ENCODE results near the gene NHP2.

Gene NHP2

DNA sequence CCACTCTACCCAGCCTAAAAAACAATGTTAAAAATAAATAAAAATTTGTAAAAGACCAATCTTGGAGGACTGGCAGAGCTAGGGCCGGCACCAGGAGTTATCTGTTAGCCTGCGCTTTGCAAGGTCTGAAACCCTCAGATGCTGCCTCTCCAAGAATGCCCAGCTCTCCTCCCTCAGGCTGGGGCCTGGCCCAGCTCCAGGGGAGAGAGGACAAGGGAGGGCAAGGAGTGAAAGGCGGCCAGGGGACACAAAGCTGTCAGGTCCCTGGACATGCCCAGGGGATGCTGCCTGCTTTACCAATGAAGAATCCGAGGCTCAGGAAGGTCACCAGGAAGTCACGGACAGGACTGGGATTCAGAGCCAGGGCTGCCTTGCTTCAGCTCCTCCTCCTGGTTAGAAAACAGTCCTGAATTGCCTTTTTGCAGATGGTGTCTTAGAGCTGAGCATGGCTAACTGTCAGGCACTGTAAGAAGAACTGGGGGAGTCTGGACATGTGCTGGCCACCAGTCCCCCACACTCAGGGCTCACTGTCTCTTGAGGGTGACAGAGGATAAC lies 45.9 kb downstream of the NHP2 start:
- Histone ChIP-seq H3K9me3 (ENCODE audit: insufficient read depth, low read length) (peaks cover 5% of the 10 kb centered on the region; the same call in 1 of the 2 replicates), H3K9ac (ENCODE audit: low read length) (no peak overlapping the region), H3K27me3 (ENCODE audit: low read depth, low read length) (peaks cover 11% of the 10 kb centered on the region), H3K79me2 (ENCODE audit: low read length) (no peaks in the 10 kb centered on the region), H3K4me1 (ENCODE audit: low read length) (peaks cover 28% of the 10 kb centered on the region), H3K36me3 (replicated peaks; ENCODE audit: low read depth, low read length) (no peaks in the 10 kb centered on the region), H4K20me1 (ENCODE audit: insufficient read depth, low read length) (no peaks in the 10 kb centered on the region), H2AFZ (ENCODE audit: low read depth, low read length) (no peak overlapping the region), H3K4me2 (ENCODE audit: low read length) (no peak overlapping the region), H3K4me3 (ENCODE audit: low read length) (no peak overlapping the region), H3K27ac (ENCODE audit: low read length) (no peak overlapping the region)
- TF ChIP-seq EZH2phosphoT487 (IDR thresholded peaks at IDR 0.05; ENCODE audit: low read depth), result no peak
- no peak for TF ChIP-seq CTCF (IDR thresholded peaks at IDR 0.05; ENCODE audit: low read depth, low read length)

DNA sequence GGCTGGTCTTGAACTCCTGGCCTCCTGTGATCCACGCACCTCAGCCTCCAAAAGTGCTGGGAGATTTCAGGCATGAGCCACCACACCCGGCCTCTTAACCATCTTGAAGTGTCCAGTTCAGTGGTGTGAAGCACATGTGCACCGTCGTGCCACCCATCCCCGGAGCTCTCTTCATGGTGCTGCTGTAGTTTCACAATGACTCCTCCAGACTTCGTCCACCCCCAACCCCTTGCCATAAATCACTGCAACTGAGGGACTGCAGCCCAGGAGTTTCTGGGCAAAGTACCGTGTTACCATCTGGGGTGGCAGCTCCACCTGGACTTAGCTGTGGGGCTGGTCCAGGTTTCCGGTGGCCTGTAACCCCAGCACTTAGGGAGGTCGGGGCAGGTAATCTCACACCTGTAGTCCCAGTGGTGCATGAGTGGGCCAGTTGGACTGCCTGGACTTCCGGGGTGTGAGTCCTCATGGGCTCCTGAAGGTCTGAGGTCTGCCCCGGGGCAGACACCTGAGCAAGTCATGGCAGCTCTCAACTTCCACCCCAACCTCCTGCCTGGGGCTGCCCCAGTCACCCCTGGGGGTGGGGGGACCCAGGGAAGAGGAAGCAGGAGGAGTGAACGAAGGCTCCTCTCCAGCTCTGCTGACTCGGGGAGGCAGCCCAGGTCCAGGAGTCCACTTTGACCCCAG lies 47.0 kb downstream of the NHP2 start:
- peak overlapping the region; percentile 20; the same call in 1 of the 2 replicates for H3K9ac ChIP-seq (ENCODE audit: low read length)
- no peaks in the 10 kb centered on the region for H4K20me1 ChIP-seq (ENCODE audit: insufficient read depth, low read length)
- H3K9me3 ChIP-seq (ENCODE audit: insufficient read depth, low read length), result no peaks in the 10 kb centered on the region
- TF ChIP-seq CTCF (IDR thresholded peaks at IDR 0.05; ENCODE audit: low read depth, low read length) (no peak), EZH2phosphoT487 (IDR thresholded peaks at IDR 0.05; ENCODE audit: low read depth) (no peak)
- H3K27me3 ChIP-seq (ENCODE audit: low read depth, low read length), result no peaks in the 10 kb centered on the region; the same call in 1 of the 2 replicates
- no peak overlapping the region for H3K27ac ChIP-seq (ENCODE audit: low read length)
- no peaks in the 10 kb centered on the region for H3K79me2 ChIP-seq (ENCODE audit: low read length)
- peak overlapping the region; percentile 97 for H2AFZ ChIP-seq (ENCODE audit: low read depth, low read length)
- no peaks in the 10 kb centered on the region for H3K36me3 ChIP-seq (replicated peaks; ENCODE audit: low read depth, low read length)
- peak overlapping the region; percentile 80 for H3K4me2 ChIP-seq (ENCODE audit: low read length)
- peak overlapping the region; percentile 66 for H3K4me3 ChIP-seq (ENCODE audit: low read length)
- H3K4me1 ChIP-seq (ENCODE audit: low read length), result peaks cover 25% of the 10 kb centered on the region

GRCh38 chr5:178106086-178106485 lies 47.6 kb downstream of the NHP2 start:
- no peak overlapping the region for H3K9ac ChIP-seq (ENCODE audit: low read length)
- H3K9me3 ChIP-seq (ENCODE audit: insufficient read depth, low read length), result no peaks in the 10 kb centered on the region
- peak overlapping the region; percentile 97; the same call in 1 of the 2 replicates for H2AFZ ChIP-seq (ENCODE audit: low read depth, low read length)
- H3K4me3 ChIP-seq (ENCODE audit: low read length), result no peak overlapping the region
- H3K36me3 ChIP-seq (replicated peaks; ENCODE audit: low read depth, low read length), result no peaks in the 10 kb centered on the region
- no peak overlapping the region for H3K27ac ChIP-seq (ENCODE audit: low read length)
- peak overlapping the region; percentile 80 for H3K4me2 ChIP-seq (ENCODE audit: low read length)
- peaks cover 25% of the 10 kb centered on the region for H3K4me1 ChIP-seq (ENCODE audit: low read length)
- TF ChIP-seq EZH2phosphoT487 (IDR thresholded peaks at IDR 0.05; ENCODE audit: low read depth), result no peak
- no peak for TF ChIP-seq CTCF (IDR thresholded peaks at IDR 0.05; ENCODE audit: low read depth, low read length)
- H3K27me3 ChIP-seq (ENCODE audit: low read depth, low read length), result no peaks in the 10 kb centered on the region; the same call in 1 of the 2 replicates
- no peaks in the 10 kb centered on the region for H3K79me2 ChIP-seq (ENCODE audit: low read length)
- no peaks in the 10 kb centered on the region for H4K20me1 ChIP-seq (ENCODE audit: insufficient read depth, low read length)

- H3K79me2 ChIP-seq (ENCODE audit: low read length), result no peaks in the 10 kb centered on the region
- no peaks in the 10 kb centered on the region for H3K27me3 ChIP-seq (ENCODE audit: low read depth, low read length)
- peaks cover 25% of the 10 kb centered on the region for H3K4me1 ChIP-seq (ENCODE audit: low read length)
- H3K9me3 ChIP-seq (ENCODE audit: insufficient read depth, low read length), result no peaks in the 10 kb centered on the region
- H2AFZ ChIP-seq (ENCODE audit: low read depth, low read length), result no peak overlapping the region
- TF ChIP-seq EZH2phosphoT487 (IDR thresholded peaks at IDR 0.05; ENCODE audit: low read depth), result no peak
- TF ChIP-seq CTCF (IDR thresholded peaks at IDR 0.05; ENCODE audit: low read depth, low read length), result no peak
- H3K4me2 ChIP-seq (ENCODE audit: low read length), result no peak overlapping the region
- no peak overlapping the region for H3K27ac ChIP-seq (ENCODE audit: low read length)
- no peaks in the 10 kb centered on the region for H4K20me1 ChIP-seq (ENCODE audit: insufficient read depth, low read length)
- H3K4me3 ChIP-seq (ENCODE audit: low read length), result no peak overlapping the region
- no peak overlapping the region for H3K9ac ChIP-seq (ENCODE audit: low read length)
- H3K36me3 ChIP-seq (replicated peaks; ENCODE audit: low read depth, low read length), result no peaks in the 10 kb centered on the region
These were observed 49.2 kb downstream of the NHP2 start for GRCh38 chr5:178104492-178104891.
